ENCODE data around the gene MKRN1. TPM values are rescaled to one million over a fixed set of nuclear protein-coding genes. Genes with fewer than 3 reads are reported as not detected.
"Not testable (repeated sequence)": the region's sequence is repeated elsewhere in the genome, so short reads cannot be mapped to it uniquely, and the experiment has no call there.

The MKRN1 gene, protein sequence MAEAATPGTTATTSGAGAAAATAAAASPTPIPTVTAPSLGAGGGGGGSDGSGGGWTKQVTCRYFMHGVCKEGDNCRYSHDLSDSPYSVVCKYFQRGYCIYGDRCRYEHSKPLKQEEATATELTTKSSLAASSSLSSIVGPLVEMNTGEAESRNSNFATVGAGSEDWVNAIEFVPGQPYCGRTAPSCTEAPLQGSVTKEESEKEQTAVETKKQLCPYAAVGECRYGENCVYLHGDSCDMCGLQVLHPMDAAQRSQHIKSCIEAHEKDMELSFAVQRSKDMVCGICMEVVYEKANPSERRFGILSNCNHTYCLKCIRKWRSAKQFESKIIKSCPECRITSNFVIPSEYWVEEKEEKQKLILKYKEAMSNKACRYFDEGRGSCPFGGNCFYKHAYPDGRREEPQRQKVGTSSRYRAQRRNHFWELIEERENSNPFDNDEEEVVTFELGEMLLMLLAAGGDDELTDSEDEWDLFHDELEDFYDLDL
- polyA plus RNA-seq (ENCODE audit: insufficient read length), result 77.3 TPM

- DNase-seq, result peak; percentile 94
Observed at GRCh38 chr7:140479062-140479738, at the start of gene MKRN1. TSS of gene MKRN1 (minus strand) at chr7:140479505. CDS start at chr7:140479344, 161 bp downstream.

DNA sequence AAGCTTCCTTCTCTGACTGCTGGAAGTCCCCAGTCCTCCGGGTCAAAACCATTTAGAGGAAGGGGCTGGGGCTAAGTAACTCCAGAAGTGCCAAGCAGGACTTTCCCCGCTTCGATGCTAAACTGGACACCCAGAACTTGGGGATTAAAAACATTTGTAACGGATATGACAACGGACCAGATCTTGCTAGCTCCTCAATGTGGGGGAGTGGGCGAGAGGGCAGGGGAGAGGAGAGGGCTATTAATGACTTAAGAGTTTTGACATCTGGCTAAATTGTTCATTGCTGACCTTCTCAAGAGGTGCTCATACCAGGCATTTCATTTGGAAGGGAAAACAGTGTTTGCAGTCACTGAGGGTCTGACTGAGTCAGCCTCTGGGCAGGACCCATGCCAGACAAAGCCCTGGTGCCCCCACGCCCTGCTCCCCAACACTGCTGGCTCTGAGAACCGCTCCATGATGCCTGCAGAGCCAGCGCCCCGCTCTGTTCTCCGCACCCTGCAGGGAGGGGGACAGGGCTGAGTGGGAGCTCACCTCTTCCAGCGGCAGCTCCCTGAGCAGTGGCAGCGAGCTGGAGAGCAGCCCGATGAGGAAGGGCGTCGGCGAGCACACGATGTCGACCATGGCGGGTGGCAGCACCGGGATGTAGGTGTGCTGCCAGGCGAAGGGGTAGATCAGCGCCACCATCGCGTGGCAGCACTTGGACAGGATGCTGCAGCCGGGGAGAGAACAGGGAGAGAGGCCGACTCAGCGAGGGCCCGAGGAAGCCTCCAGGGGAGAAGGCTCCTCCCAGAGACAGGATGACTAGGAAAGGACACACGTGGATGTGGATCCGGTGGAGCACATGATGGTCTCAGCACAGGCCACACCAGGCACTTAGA, 47.7 kb upstream of the MKRN1 start:
- no peak for DNase-seq

DNA sequence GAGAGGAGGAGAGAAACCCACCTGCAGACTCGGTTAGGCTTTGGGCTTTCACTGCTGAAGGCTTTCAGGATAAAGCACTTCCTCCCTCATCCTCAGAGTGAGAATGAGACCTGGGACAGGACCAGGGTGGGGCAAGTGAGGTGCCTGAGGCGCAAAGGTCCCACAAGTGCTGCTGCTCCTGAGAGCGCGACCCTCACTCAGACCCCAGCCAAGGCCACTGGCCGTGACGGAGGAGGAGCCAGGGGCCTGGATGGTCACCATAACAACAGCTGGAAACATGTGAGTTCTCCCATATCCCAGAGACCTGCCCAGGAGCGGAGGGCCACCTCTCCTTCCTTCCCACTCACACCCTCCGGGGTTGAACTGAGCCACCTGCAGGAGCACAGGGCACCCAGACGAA, 46.9 kb upstream of the MKRN1 start:
- DNase-seq, result no peak

- no peak for DNase-seq
Observed at GRCh38 chr7:140525743-140526142, 46.4 kb upstream of the MKRN1 start.

- DNase-seq, result no peak
Observed at GRCh38 chr7:140521421-140521820, 42.1 kb upstream of the MKRN1 start.

GRCh38 chr7:140519007-140519399, 39.7 kb upstream of the MKRN1 start:
- no peak for DNase-seq

DNA sequence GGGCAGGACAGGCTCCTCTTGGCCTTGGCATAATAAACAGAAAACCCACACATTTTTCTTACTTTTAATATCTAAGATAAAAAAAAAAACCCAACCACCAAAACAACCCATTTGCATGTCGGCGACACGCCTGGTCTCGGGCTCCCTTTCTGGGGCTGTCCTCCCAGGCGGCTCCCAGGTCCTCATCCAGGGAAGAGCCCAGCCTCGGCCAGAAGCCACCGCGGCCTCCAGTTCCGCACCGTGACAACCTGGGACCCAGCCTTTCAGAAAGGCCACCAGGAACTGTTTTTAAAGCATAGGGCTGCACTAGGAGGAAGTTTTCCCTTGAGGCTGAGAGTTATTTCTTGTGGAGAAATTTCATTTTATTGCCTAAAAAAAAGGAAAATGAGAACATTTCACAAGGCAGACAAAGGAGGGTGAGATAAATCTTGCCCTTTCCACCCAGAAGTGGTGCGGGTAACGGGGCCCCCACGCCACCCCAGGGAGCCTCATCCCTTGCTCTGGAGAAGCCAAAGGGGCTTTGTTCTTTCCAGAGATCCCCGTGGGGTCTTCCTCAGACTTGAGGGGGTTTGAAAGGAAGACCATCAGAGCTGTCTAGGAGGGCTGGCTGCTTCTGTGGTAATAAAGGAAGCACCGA, 39.2 kb upstream of the MKRN1 start:
- DNase-seq, result no peak

GRCh38 chr7:140517546-140518369, 38.5 kb upstream of the MKRN1 start:
- DNase-seq, result peak; percentile 90

DNA sequence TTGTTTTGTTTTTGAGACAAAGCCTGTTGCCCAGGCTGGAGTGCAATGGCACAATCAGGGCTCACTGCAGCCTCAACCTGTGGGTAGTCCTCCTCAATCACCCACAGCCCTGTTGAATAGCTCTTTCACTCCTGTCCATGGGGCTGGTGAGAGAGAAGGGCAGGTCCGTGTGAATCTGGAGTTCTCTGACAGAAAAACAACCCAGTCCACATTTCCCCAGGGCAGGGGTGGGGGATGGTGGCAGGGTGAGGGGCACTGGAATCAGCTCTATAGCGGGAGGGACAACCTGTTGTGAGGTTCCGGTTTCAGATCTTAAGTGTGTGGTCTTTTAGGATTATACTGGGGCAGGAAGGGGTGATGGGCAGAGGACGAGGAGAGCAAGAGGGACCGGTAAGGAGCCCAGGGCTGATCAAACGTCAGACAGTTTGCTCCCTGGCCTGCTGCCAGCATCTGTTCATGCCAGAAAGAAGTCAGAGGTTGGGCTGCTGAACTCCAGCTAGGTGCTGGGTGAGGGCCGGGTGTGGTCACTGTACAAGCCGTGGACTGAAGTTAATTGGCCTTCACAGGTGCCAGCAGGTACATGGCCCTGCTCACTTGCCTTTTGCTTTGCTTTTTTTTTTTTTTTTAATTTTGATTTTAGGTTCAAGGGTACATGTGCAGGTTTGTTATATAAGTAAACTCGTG, 33.2 kb upstream of the MKRN1 start:
- no peak for DNase-seq

DNA sequence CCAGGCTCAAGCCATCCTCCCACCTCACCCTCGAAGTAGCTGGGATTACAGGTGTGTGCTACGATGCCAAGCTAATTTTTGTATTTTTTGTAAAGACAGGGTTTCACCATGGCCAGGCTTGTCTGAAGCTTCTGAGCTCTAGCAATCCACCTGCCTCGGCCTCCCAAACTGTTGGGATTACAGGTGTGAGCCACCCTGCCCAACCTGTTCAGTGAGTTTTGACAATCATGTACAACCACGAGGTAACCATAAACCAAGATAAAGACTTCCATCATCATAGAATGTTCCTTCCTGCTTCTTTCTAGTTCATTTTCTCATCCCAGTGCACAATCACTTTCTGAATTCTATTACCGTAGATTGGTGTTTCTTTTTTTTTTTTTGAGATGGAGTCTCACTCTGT, 30.5 kb upstream of the MKRN1 start:
- DNase-seq, result no peak

- DNase-seq, result not testable (repeated sequence)
Observed at GRCh38 chr7:140507556-140507955, 28.3 kb upstream of the MKRN1 start.

GRCh38 chr7:140506788-140507464, 27.6 kb upstream of the MKRN1 start:
- no peak for DNase-seq

DNA sequence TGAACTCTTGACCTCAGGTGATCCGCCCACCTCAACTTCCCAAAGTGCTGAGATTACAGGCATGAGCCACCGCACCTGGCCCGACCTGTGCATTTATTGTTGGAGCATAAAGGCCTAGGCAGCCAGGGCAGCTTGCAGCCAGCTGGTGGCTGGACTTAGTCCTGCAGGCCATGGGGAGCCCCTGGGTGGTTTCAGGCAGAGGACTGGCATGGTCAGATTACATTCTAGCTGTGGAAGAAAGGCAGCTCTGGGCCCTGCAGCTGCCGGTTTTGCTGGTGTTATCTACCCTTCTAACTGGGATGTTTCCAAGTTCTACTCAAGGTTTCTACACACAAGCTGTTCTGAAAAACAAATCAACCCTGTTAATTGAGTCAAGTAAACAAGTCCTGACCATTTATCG, 22.7 kb upstream of the MKRN1 start:
- DNase-seq, result no peak

GRCh38 chr7:140497807-140498206, 18.5 kb upstream of the MKRN1 start:
- DNase-seq, result not testable (repeated sequence)

GRCh38 chr7:140497241-140497769, 18.0 kb upstream of the MKRN1 start:
- DNase-seq, result no peak

GRCh38 chr7:140495514-140496097, 16.3 kb upstream of the MKRN1 start:
- no peak for DNase-seq

DNA sequence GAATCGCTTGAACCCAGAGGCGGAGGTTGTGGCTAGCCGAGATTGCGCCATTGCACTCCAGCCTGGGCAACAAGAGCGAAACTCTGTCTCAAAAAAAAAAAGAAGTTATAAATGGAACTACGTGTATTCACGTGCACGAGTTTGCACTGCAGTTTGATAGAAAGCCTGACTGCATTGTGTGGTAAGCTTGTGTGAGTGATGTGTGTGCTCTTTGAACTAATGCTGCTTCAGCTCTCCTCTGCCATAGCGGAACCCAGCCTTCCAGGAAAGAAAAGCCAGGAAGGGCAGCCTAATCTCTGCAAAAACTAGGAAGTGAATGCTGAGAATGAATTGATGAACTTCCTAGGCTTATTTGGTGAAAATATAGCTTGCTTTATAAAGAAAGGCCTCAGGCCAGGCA, 15.6 kb upstream of the MKRN1 start:
- no peak for DNase-seq

DNA sequence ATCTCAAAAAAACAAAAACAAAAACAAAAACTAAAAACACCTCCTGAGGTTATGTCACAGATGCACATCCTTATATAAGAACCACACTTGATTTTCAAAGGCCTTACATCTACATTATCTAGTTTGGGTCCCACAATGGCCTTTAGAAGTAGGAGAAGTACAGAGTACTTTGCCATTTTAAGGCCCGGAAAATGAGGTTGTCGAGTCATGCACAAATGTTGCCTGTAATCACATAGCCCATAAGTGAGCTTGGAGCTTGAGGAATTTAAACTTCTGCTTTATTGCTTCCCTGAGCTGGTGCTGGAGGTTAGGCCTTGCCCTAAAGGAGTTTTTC, 9.7 kb upstream of the MKRN1 start:
- DNase-seq, result no peak

- DNase-seq, result no peak
Observed at GRCh38 chr7:140485500-140486265, 6.4 kb upstream of the MKRN1 start.

Data from hindlimb muscle (tissue), 1 donor.